ENCODE data around the gene COL9A1. TPM values are rescaled to one million over a fixed set of nuclear protein-coding genes. Genes with fewer than 3 reads are reported as not detected.
A peak's percentile ranks its signal among the peaks of the same experiment; 100 is the strongest.

Gene COL9A1
- total and polyA plus RNA-seq, 2 experiments from 2014 or later = 1.6 to 2.3 TPM

DNA sequence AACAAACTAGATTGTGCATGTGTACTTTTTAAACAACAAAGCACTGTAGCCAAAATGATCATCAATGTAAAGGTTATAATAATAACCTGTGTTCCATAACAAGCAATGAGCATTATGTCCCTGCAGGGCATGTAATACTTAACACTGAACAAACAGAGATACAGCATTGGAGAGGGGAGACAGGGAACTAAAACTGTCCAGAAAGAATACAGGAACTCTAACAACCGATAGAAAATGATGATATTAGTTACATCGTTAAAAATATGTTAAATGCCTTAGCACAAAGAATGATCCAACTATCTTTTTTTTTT is 80.5 kb downstream of the COL9A1 start:
- Histone ChIP-seq H3K4me3 (no peak overlapping the region), H3K9me2 (replicated peaks; ENCODE audit: insufficient read depth) (no peaks in the 10 kb centered on the region), H3K4me1 (ENCODE audit: insufficient read depth) (peaks cover 13% of the 10 kb centered on the region), H3K79me2 (no peaks in the 10 kb centered on the region), H3K36me3 (replicated peaks; ENCODE audit: insufficient read depth, low read depth) (no peaks in the 10 kb centered on the region), H3K27me3 (no peaks in the 10 kb centered on the region), H3K9me3 (ENCODE audit: low read depth) (no peaks in the 10 kb centered on the region), H3K27ac (no peak overlapping the region), H3K4me2 (peak overlapping the region; percentile 48), H4K20me1 (ENCODE audit: insufficient read depth, poor library complexity, severe bottlenecking) (no peaks in the 10 kb centered on the region), H2AFZ (peak overlapping the region; percentile 17)
- no peak for DNase-seq (ENCODE audit: low spot score)
- WGBS (ENCODE audit: low lambda C conversion rate, missing lambda C conversion rate) = 75% methylated on average over 2 of the region's 2 CpGs
- TF ChIP-seq CTCF (IDR thresholded peaks at IDR 0.05; ENCODE audit: poor library complexity) = no peak
- no peak for TF ChIP-seq EZH2phosphoT487 (IDR thresholded peaks at IDR 0.05; ENCODE audit: low read depth, severe bottlenecking, unreplicated experiment)
- no peak for TF ChIP-seq EZH2 (IDR thresholded peaks at IDR 0.05; ENCODE audit: borderline replicate concordance)

DNA sequence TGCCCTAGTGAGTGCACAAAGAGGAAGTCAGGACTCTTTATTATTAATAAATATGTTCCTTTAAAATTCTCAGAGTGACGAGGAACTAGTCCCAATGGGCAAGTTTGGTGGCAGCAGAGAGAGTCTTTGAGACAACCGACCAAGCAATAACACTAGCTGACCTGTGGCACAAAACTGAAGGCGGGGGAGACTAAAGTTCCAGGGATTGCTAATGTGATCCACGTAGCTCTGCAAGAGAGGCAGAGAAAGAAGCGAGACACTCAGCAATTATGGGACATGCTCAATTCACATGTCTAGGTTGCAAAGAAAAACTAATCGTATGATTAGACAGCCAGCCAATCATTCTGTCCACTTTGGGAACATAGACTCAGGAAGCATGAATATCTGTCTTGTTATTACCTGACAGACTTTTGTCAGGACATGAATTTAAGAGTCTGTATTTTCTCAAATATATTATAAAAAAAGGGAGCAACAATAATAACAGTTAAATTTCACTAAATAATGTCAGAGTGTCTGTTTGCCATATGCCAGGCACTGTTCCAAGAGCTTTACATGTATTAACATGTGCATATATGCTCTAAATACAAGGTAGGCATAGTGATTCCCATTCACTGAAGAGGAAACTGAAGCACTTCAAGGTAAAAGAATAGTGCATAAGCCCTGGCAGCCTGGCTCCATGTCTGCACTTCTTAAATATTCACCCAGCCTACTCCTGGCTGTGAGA is 81.0 kb downstream of the COL9A1 start:
- no peaks in the 10 kb centered on the region for H4K20me1 ChIP-seq (ENCODE audit: insufficient read depth, poor library complexity, severe bottlenecking)
- H3K4me2 ChIP-seq = peak overlapping the region; percentile 48
- no peaks in the 10 kb centered on the region for H3K79me2 ChIP-seq
- WGBS (ENCODE audit: low lambda C conversion rate, missing lambda C conversion rate) = 79% methylated on average over 6 of the region's 6 CpGs
- no peaks in the 10 kb centered on the region for H3K9me2 ChIP-seq (replicated peaks; ENCODE audit: insufficient read depth)
- no peaks in the 10 kb centered on the region for H3K27me3 ChIP-seq
- peaks cover 13% of the 10 kb centered on the region for H3K4me1 ChIP-seq (ENCODE audit: insufficient read depth)
- no peaks in the 10 kb centered on the region for H3K36me3 ChIP-seq (replicated peaks; ENCODE audit: insufficient read depth, low read depth)
- DNase-seq (ENCODE audit: low spot score) = no peak
- H2AFZ ChIP-seq = peak overlapping the region; percentile 17
- H3K4me3 ChIP-seq = no peak overlapping the region
- TF ChIP-seq EZH2phosphoT487 (IDR thresholded peaks at IDR 0.05; ENCODE audit: low read depth, severe bottlenecking, unreplicated experiment) (no peak), EZH2 (IDR thresholded peaks at IDR 0.05; ENCODE audit: borderline replicate concordance) (no peak), CTCF (IDR thresholded peaks at IDR 0.05; ENCODE audit: poor library complexity) (no peak)
- no peaks in the 10 kb centered on the region for H3K9me3 ChIP-seq (ENCODE audit: low read depth)
- H3K27ac ChIP-seq = peak overlapping the region; percentile 32

GRCh38 chr6:70221025-70221714 is 81.7 kb downstream of the COL9A1 start:
- DNase-seq (ENCODE audit: low spot score) = peak; percentile 66
- Histone ChIP-seq H3K27me3 (no peaks in the 10 kb centered on the region), H3K79me2 (no peaks in the 10 kb centered on the region), H3K9me3 (ENCODE audit: low read depth) (no peaks in the 10 kb centered on the region), H3K36me3 (replicated peaks; ENCODE audit: insufficient read depth, low read depth) (no peaks in the 10 kb centered on the region), H4K20me1 (ENCODE audit: insufficient read depth, poor library complexity, severe bottlenecking) (no peaks in the 10 kb centered on the region), H3K4me1 (ENCODE audit: insufficient read depth) (peaks cover 13% of the 10 kb centered on the region), H3K4me3 (no peak overlapping the region), H3K4me2 (peak overlapping the region; percentile 48), H3K9me2 (replicated peaks; ENCODE audit: insufficient read depth) (no peaks in the 10 kb centered on the region), H3K27ac (peak overlapping the region; percentile 32), H2AFZ (peak overlapping the region; percentile 17)
- 26% methylated on average over 4 of the region's 4 CpGs for WGBS (ENCODE audit: low lambda C conversion rate, missing lambda C conversion rate)
- TF ChIP-seq EZH2phosphoT487 (IDR thresholded peaks at IDR 0.05; ENCODE audit: low read depth, severe bottlenecking, unreplicated experiment) (no peak), EZH2 (IDR thresholded peaks at IDR 0.05; ENCODE audit: borderline replicate concordance) (no peak), CTCF (IDR thresholded peaks at IDR 0.05; ENCODE audit: poor library complexity) (peak; percentile 82)

Measured in hepatocyte (in vitro differentiated cells).